HG03095 (cell line): Measurements from ENCODE around the gene RADIL.
"Not testable (repeated sequence)": the region's sequence is repeated elsewhere in the genome, so short reads cannot be mapped to it uniquely, and the experiment has no call there.

Source experiments
- ATAC-seq: cut with Tn5 transposase; IDR thresholded peaks from one replicate; pipeline ENCODE4 v1.9.1; 2021; ENCODE audit warnings: moderate library complexity; ENCODE audit not compliant: unreplicated experiment

Gene RADIL, protein sequence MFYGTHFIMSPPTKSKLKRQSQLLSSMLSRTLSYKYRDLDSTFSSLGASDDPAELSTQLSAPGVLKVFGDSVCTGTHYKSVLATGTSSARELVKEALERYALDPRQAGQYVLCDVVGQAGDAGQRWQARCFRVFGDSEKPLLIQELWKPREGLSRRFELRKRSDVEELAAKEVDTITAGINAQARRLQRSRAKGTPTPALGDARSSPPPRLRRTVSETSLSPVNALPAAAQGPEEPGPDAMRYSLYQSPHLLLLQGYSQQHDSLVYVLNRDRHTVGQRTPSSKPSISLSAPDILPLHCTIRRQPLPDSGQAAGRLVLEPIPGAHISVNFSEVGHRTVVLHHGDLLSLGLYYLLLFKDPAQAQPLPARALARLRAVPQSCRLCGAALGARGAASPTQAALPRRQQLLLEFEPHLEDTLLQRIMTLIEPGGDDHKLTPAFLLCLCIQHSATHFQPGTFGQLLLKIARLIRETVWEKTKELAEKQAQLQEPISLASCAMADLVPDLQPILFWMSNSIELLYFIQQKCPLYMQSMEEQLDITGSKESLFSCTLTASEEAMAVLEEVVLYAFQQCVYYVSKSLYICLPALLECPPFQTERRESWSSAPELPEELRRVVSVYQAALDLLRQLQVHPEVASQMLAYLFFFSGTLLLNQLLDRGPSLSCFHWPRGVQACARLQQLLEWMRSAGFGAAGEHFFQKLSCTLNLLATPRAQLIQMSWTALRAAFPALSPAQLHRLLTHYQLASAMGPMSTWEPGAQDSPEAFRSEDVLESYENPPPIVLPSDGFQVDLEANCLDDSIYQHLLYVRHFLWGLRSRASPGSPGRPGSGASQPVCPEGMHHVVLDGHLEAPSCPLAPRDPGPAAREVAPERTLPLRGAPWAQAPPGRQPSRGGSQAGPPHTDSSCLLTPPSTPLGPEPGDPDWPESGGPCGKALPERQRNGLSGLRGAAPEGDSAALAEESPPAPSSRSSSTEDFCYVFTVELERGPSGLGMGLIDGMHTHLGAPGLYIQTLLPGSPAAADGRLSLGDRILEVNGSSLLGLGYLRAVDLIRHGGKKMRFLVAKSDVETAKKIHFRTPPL

GRCh38 chr7:4883372-4884144, at the start of gene RADIL:
Gene RADIL (minus strand): TSS chr7:4883716. CDS start chr7:4878139, 5,577 bp downstream.
- ATAC-seq: no peak

GRCh38 chr7:4931943-4932342, 48.4 kb upstream of the RADIL start:
- no peak for ATAC-seq

GRCh38 chr7:4929005-4929404, 45.5 kb upstream of the RADIL start:
- ATAC-seq: no peak

DNA sequence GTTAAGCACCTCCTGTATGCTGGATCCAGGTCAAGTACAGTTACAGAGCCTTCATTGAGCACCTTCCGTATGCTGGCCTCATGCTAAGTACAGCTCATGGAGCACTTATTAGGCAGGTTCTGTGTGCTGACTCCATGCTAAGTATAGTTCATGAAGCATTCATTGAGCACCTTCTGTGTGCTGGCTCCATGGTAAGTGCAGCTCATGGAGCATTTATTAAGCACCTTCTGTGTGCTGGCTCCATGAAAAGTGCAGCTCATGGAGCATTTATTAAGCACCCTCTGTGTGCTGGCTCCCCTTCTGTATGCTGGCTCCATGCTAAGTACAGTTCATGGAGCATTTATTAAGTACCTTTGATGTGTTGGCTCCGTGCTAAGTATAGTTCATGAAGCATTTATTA, 44.9 kb upstream of the RADIL start:
- no peak for ATAC-seq

- no peak for ATAC-seq
Measured at GRCh38 chr7:4919969-4920766, 36.7 kb upstream of the RADIL start.

DNA sequence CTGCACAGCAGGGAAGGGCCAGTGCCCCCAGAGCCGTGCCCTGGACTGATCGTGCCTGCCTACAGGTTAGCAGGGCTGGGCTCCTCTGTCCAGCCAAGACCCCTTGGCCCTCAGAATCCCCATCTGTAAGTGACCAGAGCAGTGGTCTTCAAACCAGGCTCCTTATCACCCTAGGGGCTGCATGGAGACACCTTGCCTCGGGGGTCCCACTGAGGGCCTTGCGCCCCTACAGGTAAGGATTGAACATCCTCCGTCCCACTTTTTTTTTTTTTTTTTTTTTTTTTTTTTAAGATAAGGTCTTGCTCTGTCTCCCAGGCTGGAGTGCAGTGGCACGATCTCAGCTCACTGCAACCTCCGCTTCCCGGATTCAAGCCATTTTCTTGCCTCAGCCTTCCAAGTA, 32.6 kb upstream of the RADIL start:
- no peak for ATAC-seq

DNA sequence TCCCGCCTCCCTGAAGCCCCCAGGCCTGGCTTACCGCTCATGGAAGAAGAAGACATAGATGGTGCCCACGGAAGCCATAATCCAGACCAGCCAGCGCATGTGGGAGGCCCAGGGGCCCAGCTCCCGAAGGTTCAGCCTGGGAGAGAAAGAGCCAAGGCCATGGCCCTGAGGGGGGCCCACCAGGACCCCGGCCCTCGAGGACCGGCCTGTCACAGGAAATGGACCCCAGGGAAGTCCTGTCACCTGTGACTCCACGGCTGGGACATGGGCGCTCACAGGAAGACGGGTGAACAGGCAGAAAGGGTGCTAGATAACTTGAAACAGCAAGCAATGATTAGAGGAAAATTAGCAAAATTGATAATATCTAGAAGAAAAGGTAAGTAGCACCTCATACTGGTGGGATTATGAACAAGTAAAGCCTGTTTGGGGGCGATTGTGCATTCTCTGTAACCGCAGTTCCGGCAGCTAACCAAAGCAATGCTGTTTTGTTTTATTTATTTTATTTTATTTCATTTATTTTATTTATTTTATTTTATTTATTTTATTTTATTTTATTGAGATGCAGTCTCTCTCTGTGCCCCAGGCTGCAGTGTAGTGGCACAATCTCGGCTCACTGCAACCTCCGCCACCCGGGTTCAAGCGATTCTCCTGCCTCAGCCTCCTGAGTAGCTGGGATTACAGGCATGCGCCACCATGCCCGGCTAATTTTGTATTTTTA, 27.8 kb upstream of the RADIL start:
- ATAC-seq: no peak

DNA sequence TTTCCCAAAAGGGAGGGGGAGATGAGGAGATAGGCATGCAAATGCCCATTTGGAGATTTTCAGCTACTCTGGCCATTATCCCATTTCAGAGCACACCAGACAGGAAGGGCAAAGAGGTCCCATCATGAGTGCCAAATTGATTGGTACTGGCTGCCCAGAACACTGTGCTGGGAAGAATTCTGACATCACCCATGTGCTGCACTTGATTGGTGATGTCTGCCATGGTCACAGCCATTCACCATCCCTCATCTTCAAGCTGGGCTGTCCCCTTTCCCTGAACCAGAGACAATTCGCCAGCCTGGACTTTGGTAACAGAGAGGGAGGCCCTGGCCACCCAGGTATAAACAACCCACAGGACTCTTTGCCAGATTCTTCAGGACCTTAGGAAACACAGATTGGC, 23.2 kb upstream of the RADIL start:
- no peak for ATAC-seq

DNA sequence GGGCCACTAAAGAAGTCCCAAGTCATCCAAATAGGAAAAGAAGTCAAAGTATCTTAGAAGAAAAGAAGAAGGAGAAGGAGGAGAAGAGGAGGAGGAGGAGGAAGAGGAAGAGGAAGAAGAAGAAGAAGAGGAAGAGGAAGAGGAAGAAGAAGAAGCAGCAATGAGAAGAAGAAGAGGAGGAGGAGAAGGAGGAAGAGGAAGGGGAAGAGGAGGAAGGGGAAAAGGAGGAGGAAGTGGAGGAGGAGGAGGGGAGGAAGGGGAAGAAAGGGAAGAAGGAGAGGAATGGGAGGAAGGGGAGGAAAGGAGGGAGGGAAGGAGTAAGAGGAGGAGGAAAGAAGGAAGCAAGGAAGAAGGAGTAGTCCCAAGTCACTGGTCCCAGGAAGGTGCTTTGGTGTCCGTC, 21.7 kb upstream of the RADIL start:
- ATAC-seq: no peak

DNA sequence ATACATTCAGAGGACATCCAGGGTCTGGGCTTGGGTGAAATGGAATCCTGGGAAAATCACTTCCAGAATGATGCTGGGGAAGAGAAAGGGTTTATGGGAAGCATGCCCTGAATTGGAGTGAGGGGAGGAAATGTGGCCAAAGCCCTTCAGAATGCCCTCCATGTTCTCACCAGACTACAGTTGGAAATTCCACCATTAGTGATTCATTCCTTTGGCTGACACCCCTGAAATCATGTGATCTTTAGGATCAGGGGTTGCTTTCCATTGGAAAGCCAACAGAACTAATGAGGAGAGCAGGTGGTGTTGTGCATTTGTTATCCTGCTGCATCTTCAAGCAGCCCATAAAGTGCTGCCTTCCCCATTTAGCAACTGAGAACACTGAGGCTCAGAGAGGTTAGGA, 20.8 kb upstream of the RADIL start:
- ATAC-seq: no peak

GRCh38 chr7:4895766-4896165, 12.2 kb upstream of the RADIL start:
- no peak for ATAC-seq

GRCh38 chr7:4894482-4894881, 11.0 kb upstream of the RADIL start:
- ATAC-seq: no peak

DNA sequence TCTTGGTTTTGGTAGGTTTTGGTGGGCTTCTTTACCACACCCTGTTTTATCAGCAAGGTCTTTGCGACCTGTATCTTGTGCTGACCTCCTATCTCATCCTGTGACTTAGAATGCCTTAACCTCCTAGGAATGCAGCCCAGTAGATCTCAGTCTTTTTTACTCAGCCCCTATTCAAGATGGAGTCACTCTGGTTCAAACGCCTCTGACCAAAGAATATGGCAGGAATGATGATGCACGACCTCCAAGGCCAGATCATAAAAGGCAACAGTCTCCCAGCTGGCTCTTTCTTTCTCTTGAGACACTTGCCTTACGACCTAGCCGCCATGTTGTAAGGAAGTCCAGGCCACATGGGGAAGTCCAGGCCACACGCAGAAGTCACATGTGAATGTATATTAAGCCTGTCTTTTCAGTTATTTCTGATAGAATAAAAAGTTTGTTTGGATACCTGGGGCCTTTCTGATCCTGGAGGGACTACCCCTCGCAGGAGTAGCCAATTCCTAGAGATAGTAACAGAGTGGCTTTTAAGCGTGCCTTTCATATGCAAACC, 10.5 kb upstream of the RADIL start:
- no peak for ATAC-seq

DNA sequence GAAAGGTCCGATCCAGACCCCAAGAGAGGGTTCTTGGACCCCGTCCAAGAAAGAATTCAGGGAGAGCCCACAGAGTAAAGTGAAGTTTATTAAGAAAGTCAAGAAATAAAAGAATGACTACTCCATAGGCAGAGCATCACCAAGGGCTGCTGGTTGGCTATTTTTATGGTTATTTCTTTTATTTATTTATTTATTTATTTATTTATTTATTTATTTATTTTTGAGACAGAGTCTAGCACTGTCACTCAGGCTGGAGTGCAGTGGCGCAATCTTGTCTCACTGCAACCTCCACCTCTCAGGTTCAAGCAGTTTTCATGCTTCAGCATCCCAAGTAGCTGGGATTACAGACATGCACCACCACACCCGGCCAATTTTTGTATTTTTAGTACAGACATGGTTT, 9.7 kb upstream of the RADIL start:
- not testable (repeated sequence) for ATAC-seq

GRCh38 chr7:4891522-4891921, 8.0 kb upstream of the RADIL start:
- not testable (repeated sequence) for ATAC-seq

- ATAC-seq: no peak
Measured at GRCh38 chr7:4889682-4890081, 6.2 kb upstream of the RADIL start.

DNA sequence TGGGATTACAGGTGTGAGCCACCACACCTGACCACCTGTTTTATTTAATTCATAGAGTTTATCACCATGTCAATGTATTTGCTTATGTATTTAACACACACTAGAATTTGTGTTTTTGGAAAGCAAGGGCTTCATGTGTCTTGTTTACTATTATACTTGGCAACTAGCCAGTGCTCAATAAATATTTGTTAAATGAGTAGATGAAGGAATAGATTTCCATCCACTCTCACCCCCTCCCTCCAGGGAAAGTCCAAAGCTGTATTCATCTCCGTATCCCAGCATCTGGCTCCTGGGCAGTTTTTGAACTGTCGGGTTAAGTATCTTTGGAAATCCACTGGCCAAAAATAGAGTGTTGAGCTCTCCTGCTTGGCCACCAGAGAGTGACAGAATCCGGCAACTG, 4.6 kb upstream of the RADIL start:
- no peak for ATAC-seq

DNA sequence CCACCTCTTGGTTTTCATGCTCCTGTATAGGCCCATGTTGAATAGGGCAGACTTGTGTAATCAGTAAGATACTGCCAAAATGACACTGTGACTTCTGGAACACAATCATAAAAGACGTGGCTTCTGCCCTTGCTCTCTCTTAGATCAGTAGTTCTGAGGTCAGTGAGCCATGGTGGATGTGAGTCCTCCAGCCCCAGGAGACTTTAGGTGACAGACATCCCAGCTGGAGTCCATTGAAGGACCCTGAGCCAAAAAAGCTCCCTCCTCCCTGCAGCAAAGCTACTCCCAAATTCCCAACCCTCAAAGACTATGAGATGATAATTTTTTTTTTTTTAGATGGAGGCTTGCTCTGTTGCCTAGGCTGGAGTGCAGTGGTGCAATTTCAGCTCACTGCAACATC, 3.2 kb upstream of the RADIL start:
- no peak for ATAC-seq

DNA sequence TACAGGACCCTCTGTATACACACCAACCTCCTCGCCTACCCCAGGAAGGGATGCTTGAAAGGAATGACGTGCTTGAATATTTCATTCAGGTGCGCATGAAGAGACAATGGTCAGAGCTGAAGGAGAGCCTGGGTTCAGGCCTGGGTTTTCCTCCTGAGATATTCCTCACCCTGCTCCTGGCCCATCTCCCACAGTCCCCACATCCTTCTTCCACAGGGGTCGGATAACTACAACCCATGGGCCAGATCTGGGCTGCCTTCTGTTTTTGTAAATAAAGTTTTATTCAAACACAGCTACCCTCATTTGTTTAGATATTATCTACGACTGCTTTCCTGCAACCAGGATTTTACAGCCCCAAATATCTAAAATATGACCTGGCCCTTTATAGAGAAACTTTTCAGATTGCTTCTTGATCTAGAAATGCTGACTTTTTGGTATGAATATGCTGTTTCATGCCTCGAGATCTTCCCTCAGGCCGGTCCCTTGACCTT, 1.8 kb upstream of the RADIL start:
- ATAC-seq: no peak
